ENCODE data around the gene UNKL.
"Not testable (repeated sequence)": the region's sequence is repeated elsewhere in the genome, so short reads cannot be mapped to it uniquely, and the experiment has no call there.

UNKL gene

GRCh38 chr16:1333854-1334700, 80.4 kb downstream of the UNKL start:
- no peak overlapping the region for H3K27ac ChIP-seq (ENCODE audit: low read depth, low read length, severe bottlenecking)
- 5% methylated on average over 52 to 58 of the region's 78 CpGs for WGBS, 2 experiments (ENCODE audit: insufficient coverage in 2 of 2)
- no peaks in the 10 kb centered on the region for H3K36me3 ChIP-seq (ENCODE audit: control insufficient read depth, insufficient read depth, low read length)
- peaks cover 16% of the 10 kb centered on the region for H3K4me1 ChIP-seq (ENCODE audit: control insufficient read depth, insufficient read depth, low read length, poor library complexity, severe bottlenecking)
- peaks cover 5% of the 10 kb centered on the region for H3K9me3 ChIP-seq (ENCODE audit: control insufficient read depth, low read length)
- peak overlapping the region; percentile 41 for H3K4me3 ChIP-seq (ENCODE audit: extremely low read depth, insufficient read depth, low read length, poor library complexity, severe bottlenecking)

- Histone ChIP-seq H3K27ac (ENCODE audit: low read depth, low read length, severe bottlenecking) (no peak within 1 kb of the TSS), H3K9me3 (ENCODE audit: control insufficient read depth, low read length) (peaks cover 5% of the 10 kb centered on the region), H3K4me3 (ENCODE audit: extremely low read depth, insufficient read depth, low read length, poor library complexity, severe bottlenecking) (peak within 1 kb of the TSS; percentile 41), H3K36me3 (ENCODE audit: control insufficient read depth, insufficient read depth, low read length) (no peaks in the 10 kb centered on the region), H3K4me1 (ENCODE audit: control insufficient read depth, insufficient read depth, low read length, poor library complexity, severe bottlenecking) (peaks cover 16% of the 10 kb centered on the region)
- 10 to 12% methylated on average over 54 to 64 of the region's 83 CpGs for WGBS, 2 experiments (ENCODE audit: insufficient coverage in 2 of 2)
Measured at GRCh38 chr16:1333149-1333812, 81.2 kb downstream of the UNKL start, which contains the start of gene BAIAP3. Gene BAIAP3 (plus strand): TSS chr16:1333645. CDS start chr16:1338550, 4,905 bp downstream.

- Histone ChIP-seq H3K36me3 (ENCODE audit: control insufficient read depth, insufficient read depth, low read length) (no peaks in the 10 kb centered on the region), H3K4me3 (ENCODE audit: extremely low read depth, insufficient read depth, low read length, poor library complexity, severe bottlenecking) (peak overlapping the region; percentile 41), H3K4me1 (ENCODE audit: control insufficient read depth, insufficient read depth, low read length, poor library complexity, severe bottlenecking) (peaks cover 16% of the 10 kb centered on the region), H3K9me3 (ENCODE audit: control insufficient read depth, low read length) (peaks cover 5% of the 10 kb centered on the region), H3K27ac (ENCODE audit: low read depth, low read length, severe bottlenecking) (no peak overlapping the region)
- WGBS, 2 experiments (ENCODE audit: insufficient coverage in 2 of 2) = 18 to 19% methylated on average over 23 to 25 of the region's 26 CpGs
Measured at GRCh38 chr16:1332618-1333148, 81.8 kb downstream of the UNKL start.

GRCh38 chr16:1331712-1332617, 82.5 kb downstream of the UNKL start:
- Histone ChIP-seq H3K9me3 (ENCODE audit: control insufficient read depth, low read length) (peaks cover 5% of the 10 kb centered on the region), H3K4me1 (ENCODE audit: control insufficient read depth, insufficient read depth, low read length, poor library complexity, severe bottlenecking) (peaks cover 16% of the 10 kb centered on the region), H3K27ac (ENCODE audit: low read depth, low read length, severe bottlenecking) (peak overlapping the region; percentile 83), H3K4me3 (ENCODE audit: extremely low read depth, insufficient read depth, low read length, poor library complexity, severe bottlenecking) (peak overlapping the region; percentile 21), H3K36me3 (ENCODE audit: control insufficient read depth, insufficient read depth, low read length) (no peaks in the 10 kb centered on the region)
- 3 to 6% methylated on average over 24 to 26 of the region's 34 CpGs for WGBS, 2 experiments (ENCODE audit: insufficient coverage in 2 of 2)

GRCh38 chr16:1330931-1331711, 83.4 kb downstream of the UNKL start:
- no peaks in the 10 kb centered on the region for H3K36me3 ChIP-seq (ENCODE audit: control insufficient read depth, insufficient read depth, low read length)
- peaks cover 16% of the 10 kb centered on the region for H3K4me1 ChIP-seq (ENCODE audit: control insufficient read depth, insufficient read depth, low read length, poor library complexity, severe bottlenecking)
- 53 to 67% methylated on average over 11 to 21 of the region's 22 CpGs for WGBS, 2 experiments (ENCODE audit: insufficient coverage in 2 of 2)
- H3K9me3 ChIP-seq (ENCODE audit: control insufficient read depth, low read length) = peaks cover 5% of the 10 kb centered on the region
- peak overlapping the region; percentile 21 for H3K4me3 ChIP-seq (ENCODE audit: extremely low read depth, insufficient read depth, low read length, poor library complexity, severe bottlenecking)
- peak overlapping the region; percentile 83 for H3K27ac ChIP-seq (ENCODE audit: low read depth, low read length, severe bottlenecking)

- peaks cover 5% of the 10 kb centered on the region for H3K9me3 ChIP-seq (ENCODE audit: control insufficient read depth, low read length)
- 85 to 93% methylated on average over 6 to 15 of the region's 17 CpGs for WGBS, 2 experiments (ENCODE audit: insufficient coverage in 2 of 2)
- peaks cover 16% of the 10 kb centered on the region for H3K4me1 ChIP-seq (ENCODE audit: control insufficient read depth, insufficient read depth, low read length, poor library complexity, severe bottlenecking)
Measured at GRCh38 chr16:1330260-1330914, 84.1 kb downstream of the UNKL start.

GRCh38 chr16:1328961-1329360, 85.5 kb downstream of the UNKL start:
- not testable (repeated sequence) for H3K9me3 ChIP-seq (ENCODE audit: control insufficient read depth, low read length); H3K27ac ChIP-seq (ENCODE audit: low read depth, low read length, severe bottlenecking); H3K4me3 ChIP-seq (ENCODE audit: extremely low read depth, insufficient read depth, low read length, poor library complexity, severe bottlenecking)
- peaks cover 16% of the 10 kb centered on the region for H3K4me1 ChIP-seq (ENCODE audit: control insufficient read depth, insufficient read depth, low read length, poor library complexity, severe bottlenecking)
- H3K36me3 ChIP-seq (ENCODE audit: control insufficient read depth, insufficient read depth, low read length) = peaks cover 12% of the 10 kb centered on the region
- WGBS, 2 experiments (ENCODE audit: insufficient coverage in 2 of 2) = 93 to 98% methylated on average over 7 to 8 of the region's 10 CpGs

More at GRCh38 chr16:1330260-1330914, 84.1 kb downstream of the UNKL start:
- H3K27ac ChIP-seq (ENCODE audit: low read depth, low read length, severe bottlenecking) = no peak overlapping the region
- no peaks in the 10 kb centered on the region for H3K36me3 ChIP-seq (ENCODE audit: control insufficient read depth, insufficient read depth, low read length)
- H3K4me3 ChIP-seq (ENCODE audit: extremely low read depth, insufficient read depth, low read length, poor library complexity, severe bottlenecking) = no peak overlapping the region

- WGBS, 2 experiments (ENCODE audit: insufficient coverage in 2 of 2) = 95 to 96% methylated on average over 17 to 18 of the region's 20 CpGs
- H3K27ac ChIP-seq (ENCODE audit: low read depth, low read length, severe bottlenecking); H3K4me3 ChIP-seq (ENCODE audit: extremely low read depth, insufficient read depth, low read length, poor library complexity, severe bottlenecking); H3K9me3 ChIP-seq (ENCODE audit: control insufficient read depth, low read length): not testable (repeated sequence)
- peaks cover 16% of the 10 kb centered on the region for H3K4me1 ChIP-seq (ENCODE audit: control insufficient read depth, insufficient read depth, low read length, poor library complexity, severe bottlenecking)
- H3K36me3 ChIP-seq (ENCODE audit: control insufficient read depth, insufficient read depth, low read length) = peaks cover 19% of the 10 kb centered on the region
Measured at GRCh38 chr16:1328136-1328535, 86.4 kb downstream of the UNKL start.

- Histone ChIP-seq H3K4me1 (ENCODE audit: control insufficient read depth, insufficient read depth, low read length, poor library complexity, severe bottlenecking) (peaks cover 13% of the 10 kb centered on the region), H3K36me3 (ENCODE audit: control insufficient read depth, insufficient read depth, low read length) (peaks cover 21% of the 10 kb centered on the region), H3K27ac (ENCODE audit: low read depth, low read length, severe bottlenecking) (no peak overlapping the region), H3K9me3 (ENCODE audit: control insufficient read depth, low read length) (peaks cover 5% of the 10 kb centered on the region), H3K4me3 (ENCODE audit: extremely low read depth, insufficient read depth, low read length, poor library complexity, severe bottlenecking) (no peak overlapping the region)
- 65 to 77% methylated on average over 5 of the region's 5 CpGs for WGBS, 2 experiments (ENCODE audit: insufficient coverage in 2 of 2)
Measured at GRCh38 chr16:1327619-1327947, 86.9 kb downstream of the UNKL start.

Data from mesodermal cell (in vitro differentiated cells).